ENCODE measurements around the gene GLIS1. TPM values are rescaled to one million over a fixed set of nuclear protein-coding genes. Genes with fewer than 3 reads are reported as not detected.

Gene GLIS1
- total RNA-seq, 2 experiments from 2014 or later, result not detected

DNA sequence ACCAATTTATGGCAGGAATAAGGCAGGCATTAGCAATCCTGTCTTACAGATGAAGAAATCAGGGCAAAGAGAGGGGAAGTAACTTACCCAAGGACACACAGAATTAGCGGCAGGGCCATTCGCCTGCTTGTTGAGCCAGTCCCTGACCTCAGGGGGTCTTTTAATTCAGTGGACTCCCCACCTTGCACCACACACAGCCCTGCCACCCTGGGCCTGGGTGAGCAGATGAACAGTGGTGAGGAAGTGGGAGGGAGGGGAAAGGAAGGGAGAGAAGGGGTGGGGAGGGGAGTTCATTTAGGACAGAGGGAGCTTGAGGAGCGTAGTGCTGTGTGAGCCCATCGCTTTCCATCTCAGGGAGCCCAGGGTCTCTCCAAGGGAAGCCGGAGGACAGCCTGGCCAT, 34.7 kb downstream of the GLIS1 start:
- CTCF ChIA-PET, result no interaction called here
- no peaks in the 10 kb centered on the region for H3K9me3 Mint-ChIP-seq (ENCODE audit: low read depth)
- no peaks in the 10 kb centered on the region for H3K36me3 Mint-ChIP-seq
- H3K4me3 Mint-ChIP-seq, result no peak overlapping the region
- ATAC-seq (no peak), DNase-seq (no peak)
- H3K27me3 Mint-ChIP-seq, result peaks cover 24% of the 10 kb centered on the region
- no peaks in the 10 kb centered on the region for H3K4me1 Mint-ChIP-seq
- H3K27ac Mint-ChIP-seq, result no peak overlapping the region

DNA sequence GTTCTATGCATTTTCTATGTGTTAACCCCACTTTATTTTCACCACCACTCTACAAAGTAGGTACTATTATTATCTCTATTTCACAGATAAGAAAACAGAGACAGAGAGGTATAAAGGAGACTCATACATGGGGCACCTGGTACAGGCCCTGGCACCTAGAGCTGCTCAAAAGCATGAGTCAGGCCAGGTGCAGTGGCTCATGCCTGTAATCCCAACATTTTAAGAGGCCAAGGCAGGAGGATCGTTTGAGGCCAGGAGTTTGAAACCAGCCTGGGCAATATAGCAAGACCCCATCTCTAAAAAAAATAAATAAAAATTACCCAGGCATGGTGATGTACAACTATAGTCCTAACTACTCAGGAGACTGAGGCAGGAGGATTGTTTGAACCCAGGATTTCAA, 35.8 kb downstream of the GLIS1 start:
- H3K27ac Mint-ChIP-seq, result no peak overlapping the region
- H3K4me3 Mint-ChIP-seq, result no peak overlapping the region
- ATAC-seq (no peak), DNase-seq (no peak)
- no peaks in the 10 kb centered on the region for H3K4me1 Mint-ChIP-seq
- no peaks in the 10 kb centered on the region for H3K36me3 Mint-ChIP-seq
- CTCF ChIA-PET, result no interaction called here
- peaks cover 21% of the 10 kb centered on the region for H3K27me3 Mint-ChIP-seq
- no peaks in the 10 kb centered on the region for H3K9me3 Mint-ChIP-seq (ENCODE audit: low read depth)

GRCh38 chr1:53702341-53702740, 36.6 kb downstream of the GLIS1 start:
- no peak for ATAC-seq
- no peak overlapping the region for H3K4me3 Mint-ChIP-seq
- no peaks in the 10 kb centered on the region for H3K36me3 Mint-ChIP-seq
- DNase-seq, result no peak
- H3K27me3 Mint-ChIP-seq, result peaks cover 21% of the 10 kb centered on the region
- no peak overlapping the region for H3K27ac Mint-ChIP-seq
- CTCF ChIA-PET, result no interaction called here
- no peaks in the 10 kb centered on the region for H3K9me3 Mint-ChIP-seq (ENCODE audit: low read depth)
- peaks cover 1% of the 10 kb centered on the region for H3K4me1 Mint-ChIP-seq

DNA sequence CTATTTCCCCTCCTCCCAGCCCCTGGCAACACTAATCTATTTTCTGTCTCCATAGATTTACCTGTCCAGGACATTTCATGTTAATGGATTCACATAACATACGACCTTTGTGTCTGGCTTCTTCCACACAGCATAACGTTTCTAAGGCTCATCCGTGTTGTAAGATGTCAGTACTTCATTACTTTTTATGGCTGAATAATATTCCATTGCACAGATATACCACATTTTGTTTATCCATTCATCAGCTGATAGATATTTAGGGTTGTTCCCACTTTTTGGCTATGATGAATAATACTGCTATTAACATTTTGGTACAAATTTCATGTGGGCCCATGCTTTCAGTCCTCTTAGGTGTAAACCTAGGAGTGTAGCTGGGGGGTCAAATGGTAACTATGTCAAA, 38.2 kb downstream of the GLIS1 start:
- CTCF ChIA-PET, result no interaction called here
- Mint-ChIP-seq H3K27me3 (peaks cover 13% of the 10 kb centered on the region), H3K36me3 (no peaks in the 10 kb centered on the region), H3K4me1 (peaks cover 1% of the 10 kb centered on the region), H3K9me3 (ENCODE audit: low read depth) (no peaks in the 10 kb centered on the region), H3K4me3 (no peak overlapping the region), H3K27ac (no peak overlapping the region)
- DNase-seq, result no peak
- no peak for ATAC-seq

DNA sequence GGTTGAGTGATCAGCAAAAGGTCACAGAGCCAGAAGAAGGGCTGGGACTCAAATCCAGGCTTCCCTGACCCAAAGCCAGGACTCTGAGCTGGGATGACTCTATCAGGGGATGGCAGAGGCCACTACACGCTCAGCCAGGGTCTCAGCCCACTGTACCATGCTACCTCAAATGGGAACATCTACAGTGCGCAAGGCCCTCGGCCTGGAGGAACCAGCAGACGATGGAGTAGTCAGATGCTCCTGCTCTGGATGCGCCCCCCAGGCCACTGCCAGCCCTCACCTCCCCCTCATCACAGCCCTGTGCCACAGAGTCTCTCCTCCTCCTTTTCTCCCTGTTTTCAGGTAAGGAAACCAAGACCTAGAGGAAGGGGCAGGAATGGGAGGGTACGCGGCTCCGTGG, 39.0 kb downstream of the GLIS1 start:
- H3K9me3 Mint-ChIP-seq (ENCODE audit: low read depth), result no peaks in the 10 kb centered on the region
- H3K27ac Mint-ChIP-seq, result no peak overlapping the region
- CTCF ChIA-PET, result no interaction called here
- H3K27me3 Mint-ChIP-seq, result peaks cover 10% of the 10 kb centered on the region
- no peak overlapping the region for H3K4me3 Mint-ChIP-seq
- H3K4me1 Mint-ChIP-seq, result peaks cover 1% of the 10 kb centered on the region
- DNase-seq (no peak), ATAC-seq (no peak)
- H3K36me3 Mint-ChIP-seq, result no peaks in the 10 kb centered on the region

DNA sequence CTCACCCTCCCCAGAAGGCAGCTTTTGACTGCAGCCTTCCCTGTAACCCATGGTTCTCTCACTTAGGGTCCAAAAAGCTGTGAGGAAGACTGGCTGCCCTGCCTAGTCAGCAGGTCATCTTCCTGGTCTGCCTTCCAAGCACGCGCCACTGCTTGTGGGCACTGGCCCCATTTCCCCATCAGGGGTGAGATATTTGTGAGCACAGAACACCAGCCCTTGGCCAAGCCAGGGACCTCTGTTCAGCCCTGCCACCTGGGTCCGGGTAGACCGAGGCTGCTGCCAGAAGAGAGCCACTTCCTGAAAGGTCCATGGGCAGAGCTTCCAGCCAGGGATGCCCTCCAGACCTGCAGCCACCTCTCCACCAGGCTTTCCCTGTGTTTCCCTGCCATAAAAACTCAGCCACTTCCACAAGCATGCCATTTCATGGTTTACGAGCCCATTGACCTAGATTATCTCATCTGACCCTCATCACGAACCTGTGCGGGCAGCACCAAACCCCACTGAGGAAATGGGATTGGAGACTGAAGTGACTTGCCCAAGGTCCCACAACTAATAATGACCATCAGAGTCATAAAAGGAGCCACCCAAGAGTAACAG, 40.5 kb downstream of the GLIS1 start:
- H3K36me3 Mint-ChIP-seq, result no peaks in the 10 kb centered on the region
- DNase-seq (no peak), ATAC-seq (no peak)
- H3K4me1 Mint-ChIP-seq, result peaks cover 1% of the 10 kb centered on the region
- H3K27ac Mint-ChIP-seq, result no peak overlapping the region
- H3K4me3 Mint-ChIP-seq, result no peak overlapping the region
- H3K27me3 Mint-ChIP-seq, result peaks cover 6% of the 10 kb centered on the region
- no peaks in the 10 kb centered on the region for H3K9me3 Mint-ChIP-seq (ENCODE audit: low read depth)
- CTCF ChIA-PET, result no interaction called here

DNA sequence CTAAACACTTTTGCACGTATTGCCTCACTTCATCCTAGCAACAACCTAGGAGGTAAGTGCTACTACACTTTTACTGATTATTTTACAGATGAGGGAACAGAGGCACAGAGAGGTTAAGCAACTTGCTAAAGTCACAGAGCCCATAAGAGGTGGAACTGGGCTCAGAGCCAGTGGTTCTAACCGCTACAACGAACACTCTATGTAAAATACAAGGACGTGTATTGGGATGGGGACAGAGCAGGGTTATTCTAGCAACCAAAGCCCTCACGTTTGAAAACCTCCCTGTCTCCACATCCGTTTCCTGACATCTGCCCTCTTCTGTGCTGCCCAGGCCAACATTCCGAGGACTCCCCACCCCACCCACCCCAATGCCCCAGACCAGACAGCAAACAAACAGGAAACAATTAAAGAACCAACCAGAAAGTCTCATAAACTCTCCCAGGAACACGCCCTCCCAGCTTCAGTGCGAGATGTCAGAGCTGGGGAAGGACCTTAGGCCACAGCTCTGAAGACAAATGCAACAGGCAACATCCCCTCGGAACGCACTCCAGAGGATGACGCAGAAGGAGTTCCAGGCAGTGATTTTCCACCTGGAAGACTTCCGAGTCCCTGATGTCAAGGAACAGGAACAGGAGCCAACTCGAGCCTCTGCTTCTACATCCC, 41.1 kb downstream of the GLIS1 start:
- Mint-ChIP-seq H3K36me3 (no peaks in the 10 kb centered on the region), H3K9me3 (ENCODE audit: low read depth) (no peaks in the 10 kb centered on the region), H3K4me3 (no peak overlapping the region), H3K27ac (no peak overlapping the region), H3K4me1 (peaks cover 1% of the 10 kb centered on the region), H3K27me3 (peaks cover 6% of the 10 kb centered on the region)
- ATAC-seq, result no peak
- CTCF ChIA-PET, result no interaction called here
- DNase-seq, result no peak

GRCh38 chr1:53696990-53697389, 42.0 kb downstream of the GLIS1 start:
- Mint-ChIP-seq H3K4me3 (no peak overlapping the region), H3K27ac (no peak overlapping the region), H3K27me3 (peaks cover 7% of the 10 kb centered on the region), H3K9me3 (ENCODE audit: low read depth) (no peaks in the 10 kb centered on the region), H3K36me3 (no peaks in the 10 kb centered on the region), H3K4me1 (peaks cover 1% of the 10 kb centered on the region)
- ATAC-seq (no peak), DNase-seq (no peak)
- CTCF ChIA-PET, result no interaction called here

GRCh38 chr1:53696571-53696970, 42.4 kb downstream of the GLIS1 start:
- no peaks in the 10 kb centered on the region for H3K9me3 Mint-ChIP-seq (ENCODE audit: low read depth)
- CTCF ChIA-PET, result no interaction called here
- H3K4me1 Mint-ChIP-seq, result peaks cover 1% of the 10 kb centered on the region
- H3K4me3 Mint-ChIP-seq, result no peak overlapping the region
- ATAC-seq, result no peak
- no peaks in the 10 kb centered on the region for H3K36me3 Mint-ChIP-seq
- no peak overlapping the region for H3K27ac Mint-ChIP-seq
- DNase-seq, result no peak
- peaks cover 10% of the 10 kb centered on the region for H3K27me3 Mint-ChIP-seq

DNA sequence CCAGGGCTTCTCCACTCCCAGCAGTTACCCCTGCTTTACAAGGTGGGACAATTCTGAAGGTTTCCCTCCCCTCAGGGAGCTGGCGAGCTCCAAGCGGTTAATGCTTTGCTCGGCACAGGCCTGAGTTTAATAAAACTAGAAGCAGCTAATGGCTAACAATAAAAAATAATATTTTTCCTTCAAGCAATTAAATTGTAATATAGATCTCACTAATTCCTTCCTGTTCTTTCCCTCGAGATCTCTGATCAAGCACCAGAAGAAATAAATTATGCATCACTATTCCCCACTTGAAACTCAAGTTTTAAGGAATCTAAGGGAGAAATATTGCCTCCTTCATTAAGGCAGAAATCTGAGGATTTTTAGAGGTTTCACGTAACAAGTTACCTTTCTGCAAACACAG, 42.9 kb downstream of the GLIS1 start:
- Mint-ChIP-seq H3K4me3 (no peak overlapping the region), H3K9me3 (ENCODE audit: low read depth) (no peaks in the 10 kb centered on the region), H3K27ac (no peak overlapping the region), H3K36me3 (no peaks in the 10 kb centered on the region), H3K27me3 (peaks cover 9% of the 10 kb centered on the region), H3K4me1 (peaks cover 1% of the 10 kb centered on the region)
- DNase-seq (no peak), ATAC-seq (no peak)
- CTCF ChIA-PET, result no interaction called here

DNA sequence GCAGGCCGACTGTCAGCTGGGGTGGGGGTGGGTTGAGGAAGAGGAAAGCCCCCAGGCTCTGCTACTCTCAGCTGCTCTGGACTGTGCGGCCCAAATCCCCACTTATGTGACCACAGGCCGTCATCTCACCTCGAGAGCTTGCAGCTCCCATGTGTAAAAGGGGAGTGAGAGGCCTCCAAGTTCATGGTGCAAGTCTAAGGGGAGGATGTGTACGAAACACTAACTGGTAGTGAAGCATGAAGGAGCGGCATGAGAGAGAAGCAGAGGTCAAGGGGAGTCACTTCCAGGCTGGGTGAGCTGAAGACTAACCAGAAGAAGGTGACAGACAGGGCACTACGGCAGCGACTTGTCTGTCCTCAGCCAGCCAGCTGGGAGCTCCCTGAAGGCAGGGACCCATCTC, 43.8 kb downstream of the GLIS1 start:
- peaks cover 5% of the 10 kb centered on the region for H3K27me3 Mint-ChIP-seq
- DNase-seq, result no peak
- H3K9me3 Mint-ChIP-seq (ENCODE audit: low read depth), result no peaks in the 10 kb centered on the region
- CTCF ChIA-PET, result no interaction called here
- peaks cover 1% of the 10 kb centered on the region for H3K4me1 Mint-ChIP-seq
- no peak overlapping the region for H3K27ac Mint-ChIP-seq
- ATAC-seq, result no peak
- H3K36me3 Mint-ChIP-seq, result no peaks in the 10 kb centered on the region
- H3K4me3 Mint-ChIP-seq, result no peak overlapping the region

DNA sequence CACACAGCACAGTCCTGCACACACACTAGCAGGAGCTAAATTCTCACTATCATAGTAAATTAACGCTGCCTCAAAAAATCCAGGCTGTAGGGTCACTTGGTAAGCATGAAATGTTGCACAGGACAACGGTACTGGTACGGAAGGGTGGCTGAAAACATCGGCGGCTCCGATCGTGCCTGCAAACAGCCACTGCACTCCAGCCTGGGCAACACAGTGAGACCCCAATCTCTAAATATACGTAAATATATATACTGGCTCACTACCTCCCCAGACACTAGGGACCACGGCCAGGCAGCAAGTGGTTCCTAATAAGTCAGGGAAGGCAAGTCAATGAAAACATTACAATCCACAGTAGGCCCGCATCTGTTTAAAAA, 44.3 kb downstream of the GLIS1 start:
- no peaks in the 10 kb centered on the region for H3K36me3 Mint-ChIP-seq
- CTCF ChIA-PET, result no interaction called here
- H3K9me3 Mint-ChIP-seq (ENCODE audit: low read depth), result no peaks in the 10 kb centered on the region
- no peak overlapping the region for H3K27ac Mint-ChIP-seq
- no peak for DNase-seq
- H3K27me3 Mint-ChIP-seq, result peaks cover 5% of the 10 kb centered on the region
- ATAC-seq, result no peak
- no peak overlapping the region for H3K4me3 Mint-ChIP-seq
- peaks cover 1% of the 10 kb centered on the region for H3K4me1 Mint-ChIP-seq

- H3K9me3 Mint-ChIP-seq (ENCODE audit: low read depth), result no peaks in the 10 kb centered on the region
- no peak overlapping the region for H3K4me3 Mint-ChIP-seq
- CTCF ChIA-PET, result no interaction called here
- H3K27ac Mint-ChIP-seq, result no peak overlapping the region
- H3K4me1 Mint-ChIP-seq, result peaks cover 1% of the 10 kb centered on the region
- H3K27me3 Mint-ChIP-seq, result peaks cover 5% of the 10 kb centered on the region
- H3K36me3 Mint-ChIP-seq, result no peaks in the 10 kb centered on the region
- DNase-seq (no peak), ATAC-seq (no peak)
These were observed 44.9 kb downstream of the GLIS1 start for GRCh38 chr1:53693773-53694717.

- CTCF ChIA-PET, result no interaction called here
- Mint-ChIP-seq H3K4me3 (no peak overlapping the region), H3K9me3 (ENCODE audit: low read depth) (no peaks in the 10 kb centered on the region), H3K27me3 (peaks cover 5% of the 10 kb centered on the region), H3K4me1 (peaks cover 1% of the 10 kb centered on the region), H3K36me3 (no peaks in the 10 kb centered on the region), H3K27ac (no peak overlapping the region)
- ATAC-seq (no peak), DNase-seq (no peak)
These were observed 45.6 kb downstream of the GLIS1 start for GRCh38 chr1:53693339-53693738.
